ENCODE measurements around the gene VWA2. TPM values are rescaled to one million over a fixed set of nuclear protein-coding genes. Genes with fewer than 3 reads are reported as not detected.

Gene VWA2
- total and polyA plus RNA-seq, 10 of the 15 experiments (the other 5 are each of a cell fraction or from before 2014, with no cell fraction given) = 0.03 TPM; not detected in 9

GRCh38 chr10:114256822-114257221 lies 17.8 kb downstream of the VWA2 start:
- WGBS (ENCODE audit: insufficient coverage, insufficient replicate concordance, low lambda C conversion rate, missing lambda C conversion rate) = no CpG with 5 or more reads among the region's 3 CpGs
- no TSS peak for BruUV-seq (replicated peaks)
- in situ Hi-C loops (cut with MboI) (no loop called here), intact Hi-C loops (cut with micrococcal nuclease; ENCODE audit: unreplicated experiment) (no loop called here)
- ChIA-PET POLR2A (no interaction called here), CTCF (interaction anchor here (0.7 kb wide), 1 partner anchor 111 kb away, joined by 4 read pairs; no protein-coding TSS in a partner anchor), SMC1A (ENCODE audit: uncharacterized antibody, unreplicated experiment) (no interaction called here), RAD21 (ENCODE audit: unreplicated experiment) (no interaction called here)
- Histone ChIP-seq H3K4me3 (no peak overlapping the region), H3K4me2 (ENCODE audit: control insufficient read depth, insufficient read depth) (no peak overlapping the region), H3K9ac (ENCODE audit: control insufficient read depth, insufficient read depth, low read length) (no peak overlapping the region), H2AFZ (ENCODE audit: control insufficient read depth, low read depth, low read length) (no peak overlapping the region), H3K27me3 (replicated peaks in 1 of 2; ENCODE audit: control insufficient read depth in 2 of 2, insufficient read depth in 2 of 2, low read length in 1 of 2) (no peaks in the 10 kb centered on the region), H3K27ac (ENCODE audit: control insufficient read depth, insufficient read depth) (no peak overlapping the region), H3K79me2 (ENCODE audit: control insufficient read depth, insufficient read depth, low read length) (no peaks in the 10 kb centered on the region), H3K36me3 (ENCODE audit: control insufficient read depth in 2 of 2, insufficient read depth in 2 of 2, low read length in 1 of 2) (no peaks in the 10 kb centered on the region), H3K4me1 (ENCODE audit: control insufficient read depth, insufficient read depth, low read length) (peaks cover 4% of the 10 kb centered on the region; the same call in 1 of the 2 replicates), H3K9me3 (replicated peaks; ENCODE audit: control insufficient read depth, insufficient read depth, low read length) (no peaks in the 10 kb centered on the region), H4K20me1 (ENCODE audit: control insufficient read depth, insufficient read depth) (no peaks in the 10 kb centered on the region)
- no peak for TF ChIP-seq SMC3 (IDR thresholded peaks at IDR 0.05; ENCODE audit: borderline replicate concordance, low read length)
- no peak for TF ChIP-seq IRF5 (IDR thresholded peaks at IDR 0.05; ENCODE audit: borderline replicate concordance)
- TF ChIP-seq ZNF24 (IDR thresholded peaks at IDR 0.05) = no peak
- TF ChIP-seq SKIL (IDR thresholded peaks at IDR 0.05; ENCODE audit: low read depth, poor library complexity, severe bottlenecking) = no peak
- TF ChIP-seq REST (IDR thresholded peaks at IDR 0.05; ENCODE audit: low read depth, low read length) = no peak
- TF ChIP-seq MLLT1 (IDR thresholded peaks at IDR 0.05) = no peak
- no peak for TF ChIP-seq BMI1 (IDR thresholded peaks at IDR 0.05; ENCODE audit: borderline replicate concordance)
- no peak for TF ChIP-seq EED (IDR thresholded peaks at IDR 0.05; ENCODE audit: low read depth)
- no peak for TF ChIP-seq NR2C1 (IDR thresholded peaks at IDR 0.05)
- ATAC-seq (no peak), DNase-seq (ENCODE audit: low read depth, low spot score) (no peak), FAIRE-seq (no peak)
